ENCODE results near the gene KRTAP5-4. TPM values are rescaled to one million over a fixed set of nuclear protein-coding genes. Genes with fewer than 3 reads are reported as not detected.

Gene KRTAP5-4
- total RNA-seq, 1 donor from 2014 or later = not detected

- no peak overlapping the region for H3K4me3 Mint-ChIP-seq (ENCODE audit: unreplicated experiment)
- H3K27ac Mint-ChIP-seq (ENCODE audit: unreplicated experiment) = no peak overlapping the region
- DNase-seq = no peak
- no peak for TF ChIP-seq CTCF (IDR thresholded peaks at IDR 0.05; ENCODE audit: partially characterized antibody, unreplicated experiment)
- H3K9me3 Mint-ChIP-seq (ENCODE audit: unreplicated experiment) = peaks cover 3% of the 10 kb centered on the region
- no peaks in the 10 kb centered on the region for H3K4me1 Mint-ChIP-seq (ENCODE audit: low read depth, unreplicated experiment)
- peaks cover 5% of the 10 kb centered on the region for H3K27me3 Mint-ChIP-seq (ENCODE audit: unreplicated experiment)
- H3K36me3 Mint-ChIP-seq (ENCODE audit: unreplicated experiment) = no peaks in the 10 kb centered on the region
Observed at GRCh38 chr11:1652026-1652425, 30.1 kb upstream of the KRTAP5-4 start.

GRCh38 chr11:1651411-1651980 lies 29.6 kb upstream of the KRTAP5-4 start:
- Mint-ChIP-seq H3K27ac (ENCODE audit: unreplicated experiment) (no peak overlapping the region), H3K27me3 (ENCODE audit: unreplicated experiment) (peaks cover 5% of the 10 kb centered on the region)

GRCh38 chr11:1650918-1651262 lies 29.0 kb upstream of the KRTAP5-4 start:
- Mint-ChIP-seq H3K36me3 (ENCODE audit: unreplicated experiment) (no peaks in the 10 kb centered on the region), H3K9me3 (ENCODE audit: unreplicated experiment) (peaks cover 3% of the 10 kb centered on the region), H3K27me3 (ENCODE audit: unreplicated experiment) (peaks cover 5% of the 10 kb centered on the region), H3K4me1 (ENCODE audit: low read depth, unreplicated experiment) (no peaks in the 10 kb centered on the region), H3K4me3 (ENCODE audit: unreplicated experiment) (no peak overlapping the region), H3K27ac (ENCODE audit: unreplicated experiment) (no peak overlapping the region)
- TF ChIP-seq CTCF (IDR thresholded peaks at IDR 0.05; ENCODE audit: partially characterized antibody, unreplicated experiment) = no peak
- DNase-seq = no peak

More at GRCh38 chr11:1651411-1651980, 29.6 kb upstream of the KRTAP5-4 start:
- Mint-ChIP-seq H3K4me3 (ENCODE audit: unreplicated experiment) (no peak overlapping the region), H3K4me1 (ENCODE audit: low read depth, unreplicated experiment) (no peaks in the 10 kb centered on the region), H3K36me3 (ENCODE audit: unreplicated experiment) (no peaks in the 10 kb centered on the region), H3K9me3 (ENCODE audit: unreplicated experiment) (peaks cover 3% of the 10 kb centered on the region)
- no peak for TF ChIP-seq CTCF (IDR thresholded peaks at IDR 0.05; ENCODE audit: partially characterized antibody, unreplicated experiment)
- DNase-seq = no peak

- peaks cover 5% of the 10 kb centered on the region for H3K27me3 Mint-ChIP-seq (ENCODE audit: unreplicated experiment)
- DNase-seq = no peak
- H3K36me3 Mint-ChIP-seq (ENCODE audit: unreplicated experiment) = no peaks in the 10 kb centered on the region
Observed at GRCh38 chr11:1650034-1650917, 28.3 kb upstream of the KRTAP5-4 start.

More at GRCh38 chr11:1650034-1650917, 28.3 kb upstream of the KRTAP5-4 start:
- no peak overlapping the region for H3K4me3 Mint-ChIP-seq (ENCODE audit: unreplicated experiment)
- no peaks in the 10 kb centered on the region for H3K4me1 Mint-ChIP-seq (ENCODE audit: low read depth, unreplicated experiment)
- no peak overlapping the region for H3K27ac Mint-ChIP-seq (ENCODE audit: unreplicated experiment)
- peaks cover 3% of the 10 kb centered on the region for H3K9me3 Mint-ChIP-seq (ENCODE audit: unreplicated experiment)
- no peak for TF ChIP-seq CTCF (IDR thresholded peaks at IDR 0.05; ENCODE audit: partially characterized antibody, unreplicated experiment)

All from glutamatergic neuron (in vitro differentiated cells).